ENCODE measurements around the gene ST14. TPM values are rescaled to one million over a fixed set of nuclear protein-coding genes. Genes with fewer than 3 reads are reported as not detected.
A peak's percentile ranks its signal among the peaks of the same experiment; 100 is the strongest.

Gene ST14
- total RNA-seq, 1 donor: under 0.01 TPM

DNA sequence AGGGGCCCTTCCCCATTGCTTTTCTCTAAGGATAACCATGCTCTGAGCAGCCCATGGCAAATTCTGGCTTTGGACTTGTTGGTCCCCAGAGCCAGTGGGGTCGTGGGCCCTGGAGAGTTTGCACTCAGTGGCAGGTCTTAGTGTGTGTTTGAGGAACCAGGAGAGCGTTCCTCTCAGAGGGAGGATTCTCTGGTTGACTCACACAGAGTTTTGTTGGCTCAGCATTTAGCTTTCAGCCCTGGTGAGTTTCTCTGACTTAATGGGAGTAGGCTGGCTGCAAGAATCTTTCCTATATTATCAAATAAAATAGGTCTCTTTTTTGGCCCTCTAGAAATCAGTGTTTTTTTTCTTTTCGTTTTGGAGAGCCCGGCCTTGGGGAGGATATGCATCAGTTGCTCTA, 20.9 kb downstream of the ST14 start:
- peak; percentile 88 for DNase-seq (ENCODE audit: insufficient read length, low spot score, missing footprints)
- Histone ChIP-seq H3K27me3 (ENCODE audit: insufficient read depth, low read length) (peaks cover 27% of the 10 kb centered on the region), H2AFZ (ENCODE audit: low read length) (no peak overlapping the region), H3K27ac (ENCODE audit: low read depth, low read length) (no peak overlapping the region), H3K9me3 (ENCODE audit: low read depth, low read length) (no peaks in the 10 kb centered on the region), H3K79me2 (ENCODE audit: insufficient read depth, low read length) (no peaks in the 10 kb centered on the region), H4K20me1 (ENCODE audit: insufficient read depth, low read length) (no peaks in the 10 kb centered on the region), H3K4me2 (ENCODE audit: insufficient read depth, low read length) (no peak overlapping the region), H3K4me1 (ENCODE audit: insufficient read depth, low read length) (peaks cover 10% of the 10 kb centered on the region), H3K4me3 (ENCODE audit: insufficient read depth, low read length) (no peak overlapping the region), H3K36me3 (ENCODE audit: insufficient read depth, low read length) (no peaks in the 10 kb centered on the region)
- TF ChIP-seq, protein P1, sequence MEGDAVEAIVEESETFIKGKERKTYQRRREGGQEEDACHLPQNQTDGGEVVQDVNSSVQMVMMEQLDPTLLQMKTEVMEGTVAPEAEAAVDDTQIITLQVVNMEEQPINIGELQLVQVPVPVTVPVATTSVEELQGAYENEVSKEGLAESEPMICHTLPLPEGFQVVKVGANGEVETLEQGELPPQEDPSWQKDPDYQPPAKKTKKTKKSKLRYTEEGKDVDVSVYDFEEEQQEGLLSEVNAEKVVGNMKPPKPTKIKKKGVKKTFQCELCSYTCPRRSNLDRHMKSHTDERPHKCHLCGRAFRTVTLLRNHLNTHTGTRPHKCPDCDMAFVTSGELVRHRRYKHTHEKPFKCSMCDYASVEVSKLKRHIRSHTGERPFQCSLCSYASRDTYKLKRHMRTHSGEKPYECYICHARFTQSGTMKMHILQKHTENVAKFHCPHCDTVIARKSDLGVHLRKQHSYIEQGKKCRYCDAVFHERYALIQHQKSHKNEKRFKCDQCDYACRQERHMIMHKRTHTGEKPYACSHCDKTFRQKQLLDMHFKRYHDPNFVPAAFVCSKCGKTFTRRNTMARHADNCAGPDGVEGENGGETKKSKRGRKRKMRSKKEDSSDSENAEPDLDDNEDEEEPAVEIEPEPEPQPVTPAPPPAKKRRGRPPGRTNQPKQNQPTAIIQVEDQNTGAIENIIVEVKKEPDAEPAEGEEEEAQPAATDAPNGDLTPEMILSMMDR (IDR thresholded peaks at IDR 0.05; ENCODE audit: extremely low read depth, low read depth, low read length): no peak

DNA sequence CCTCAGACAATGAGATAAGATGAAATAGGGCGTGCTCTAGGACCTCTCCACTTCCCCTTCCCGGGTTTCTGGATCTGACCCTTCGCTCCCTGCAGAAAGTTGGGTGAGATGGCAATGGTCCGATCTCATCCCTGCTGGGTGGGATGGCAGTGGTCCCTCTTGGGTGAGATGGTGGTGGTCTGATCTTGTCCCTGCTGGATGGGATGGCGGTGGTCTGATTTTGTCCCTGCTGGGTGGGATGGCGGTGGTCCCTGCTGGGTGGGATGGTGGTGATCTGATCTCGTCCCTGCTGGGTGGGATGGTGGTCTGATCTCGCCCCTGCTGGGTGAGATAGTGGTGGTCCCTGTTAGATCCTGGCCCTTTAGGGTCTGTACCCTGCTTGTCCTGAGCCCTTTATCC, 21.3 kb downstream of the ST14 start:
- H3K27ac ChIP-seq (ENCODE audit: low read depth, low read length): no peak overlapping the region
- TF ChIP-seq, protein P1 (IDR thresholded peaks at IDR 0.05; ENCODE audit: extremely low read depth, low read depth, low read length): no peak
- H3K9me3 ChIP-seq (ENCODE audit: low read depth, low read length): no peaks in the 10 kb centered on the region
- DNase-seq (ENCODE audit: insufficient read length, low spot score, missing footprints): peak; percentile 60
- no peak overlapping the region for H2AFZ ChIP-seq (ENCODE audit: low read length)
- H3K4me1 ChIP-seq (ENCODE audit: insufficient read depth, low read length): peaks cover 10% of the 10 kb centered on the region
- H3K36me3 ChIP-seq (ENCODE audit: insufficient read depth, low read length): no peaks in the 10 kb centered on the region
- peaks cover 25% of the 10 kb centered on the region for H3K27me3 ChIP-seq (ENCODE audit: insufficient read depth, low read length)
- no peaks in the 10 kb centered on the region for H3K79me2 ChIP-seq (ENCODE audit: insufficient read depth, low read length)
- no peak overlapping the region for H3K4me3 ChIP-seq (ENCODE audit: insufficient read depth, low read length)
- H4K20me1 ChIP-seq (ENCODE audit: insufficient read depth, low read length): no peaks in the 10 kb centered on the region
- H3K4me2 ChIP-seq (ENCODE audit: insufficient read depth, low read length): no peak overlapping the region

DNA sequence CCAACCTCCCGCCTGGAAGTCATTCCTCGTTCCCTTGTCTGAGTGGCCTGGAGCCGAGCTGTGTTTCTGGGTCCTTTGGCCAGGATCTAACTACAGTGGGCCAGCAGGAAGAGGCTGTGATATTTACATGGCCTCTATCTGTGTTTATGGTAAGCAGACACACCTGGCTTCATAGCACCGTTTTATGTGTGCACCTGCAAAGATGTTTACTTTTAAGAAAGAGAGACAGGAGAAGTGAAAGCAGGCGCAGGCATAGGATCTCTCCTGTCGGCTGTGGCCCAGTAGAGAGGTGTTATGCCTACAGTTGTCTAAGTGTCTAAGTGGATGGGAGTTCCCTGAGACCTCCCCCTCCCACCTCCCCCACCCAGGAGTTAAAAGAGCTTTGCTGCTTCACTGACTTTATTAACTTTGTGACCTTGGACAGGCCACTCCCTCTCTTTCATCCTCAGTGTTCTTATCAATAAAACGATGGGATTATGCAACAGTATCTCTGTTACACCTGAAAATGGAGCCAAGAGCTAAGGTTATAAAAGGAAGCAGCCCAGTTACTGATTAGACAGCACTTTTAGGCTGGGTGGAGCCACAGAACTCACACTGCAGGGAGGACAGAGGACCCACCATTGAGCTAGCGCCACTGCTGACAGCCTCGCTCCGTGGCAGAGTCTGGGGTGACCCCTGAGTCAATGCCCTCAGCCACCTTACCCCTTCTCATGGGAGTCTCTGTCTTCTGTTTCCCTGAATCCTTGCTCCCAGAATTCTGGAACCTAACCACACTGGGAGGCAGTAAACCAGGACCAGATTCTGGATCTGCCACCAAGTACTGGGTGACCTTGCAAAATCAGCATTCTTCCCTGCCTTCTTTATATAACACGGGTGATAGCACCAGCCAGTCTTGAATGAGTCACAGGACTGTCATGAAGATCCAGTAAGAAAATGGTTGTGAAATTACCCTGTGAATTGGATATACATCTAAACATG, 22.0 kb downstream of the ST14 start:
- TF ChIP-seq, protein P1 (IDR thresholded peaks at IDR 0.05; ENCODE audit: extremely low read depth, low read depth, low read length): no peak
- H3K4me2 ChIP-seq (ENCODE audit: insufficient read depth, low read length): no peak overlapping the region

DNA sequence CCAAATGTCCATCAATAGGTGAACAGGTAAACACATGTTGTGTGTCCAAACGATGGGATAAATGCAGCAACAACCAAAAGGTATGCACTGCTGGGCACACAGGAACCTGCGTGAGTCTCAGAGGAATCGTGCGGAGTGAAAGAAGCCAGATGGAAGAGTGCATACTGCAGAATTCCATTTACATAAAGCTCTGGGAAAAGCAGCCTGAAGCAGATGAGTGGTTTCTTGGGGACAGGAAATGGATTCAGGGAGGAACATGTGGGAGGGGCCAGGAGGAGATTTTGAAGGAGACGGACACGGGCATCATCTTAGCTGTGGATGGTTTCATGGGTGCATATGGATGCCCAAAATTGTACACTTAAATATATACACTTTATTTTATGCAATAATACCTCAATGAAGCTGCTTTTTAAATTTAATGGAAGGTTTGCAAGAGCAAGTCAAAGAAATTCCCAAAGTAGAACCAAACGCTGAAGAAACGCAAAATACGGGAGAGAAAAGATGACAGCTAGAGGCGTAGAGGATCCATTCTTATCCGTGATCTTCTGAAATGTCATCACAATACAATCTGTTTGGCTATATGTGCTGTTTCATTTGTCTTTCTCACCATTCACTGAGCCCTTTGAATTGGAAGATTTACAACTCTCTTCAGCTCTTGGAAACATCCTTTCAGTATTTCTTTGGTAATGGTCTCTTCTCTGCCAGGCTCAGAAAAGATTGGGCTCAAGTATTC, 24.5 kb downstream of the ST14 start:
- Histone ChIP-seq H3K9me3 (ENCODE audit: low read depth, low read length) (no peaks in the 10 kb centered on the region), H3K27me3 (ENCODE audit: insufficient read depth, low read length) (peaks cover 17% of the 10 kb centered on the region), H3K27ac (ENCODE audit: low read depth, low read length) (no peak overlapping the region), H3K4me1 (ENCODE audit: insufficient read depth, low read length) (peaks cover 10% of the 10 kb centered on the region), H3K4me3 (ENCODE audit: insufficient read depth, low read length) (no peak overlapping the region), H2AFZ (ENCODE audit: low read length) (no peak overlapping the region), H3K4me2 (ENCODE audit: insufficient read depth, low read length) (no peak overlapping the region), H3K79me2 (ENCODE audit: insufficient read depth, low read length) (no peaks in the 10 kb centered on the region), H4K20me1 (ENCODE audit: insufficient read depth, low read length) (no peaks in the 10 kb centered on the region), H3K36me3 (ENCODE audit: insufficient read depth, low read length) (no peaks in the 10 kb centered on the region)
- TF ChIP-seq, protein P1 (IDR thresholded peaks at IDR 0.05; ENCODE audit: extremely low read depth, low read depth, low read length): no peak
- no peak for DNase-seq (ENCODE audit: insufficient read length, low spot score, missing footprints)

More for the DNA sequence above, 22.0 kb downstream of the ST14 start:
- no peaks in the 10 kb centered on the region for H3K9me3 ChIP-seq (ENCODE audit: low read depth, low read length)
- no peaks in the 10 kb centered on the region for H3K79me2 ChIP-seq (ENCODE audit: insufficient read depth, low read length)
- H4K20me1 ChIP-seq (ENCODE audit: insufficient read depth, low read length): no peaks in the 10 kb centered on the region
- no peaks in the 10 kb centered on the region for H3K36me3 ChIP-seq (ENCODE audit: insufficient read depth, low read length)
- peaks cover 24% of the 10 kb centered on the region for H3K27me3 ChIP-seq (ENCODE audit: insufficient read depth, low read length)
- H2AFZ ChIP-seq (ENCODE audit: low read length): no peak overlapping the region
- peaks cover 10% of the 10 kb centered on the region for H3K4me1 ChIP-seq (ENCODE audit: insufficient read depth, low read length)
- H3K4me3 ChIP-seq (ENCODE audit: insufficient read depth, low read length): no peak overlapping the region
- peak; percentile 92 for DNase-seq (ENCODE audit: insufficient read length, low spot score, missing footprints)
- H3K27ac ChIP-seq (ENCODE audit: low read depth, low read length): no peak overlapping the region
